ENCODE data around the gene OLFML1.

DNA sequence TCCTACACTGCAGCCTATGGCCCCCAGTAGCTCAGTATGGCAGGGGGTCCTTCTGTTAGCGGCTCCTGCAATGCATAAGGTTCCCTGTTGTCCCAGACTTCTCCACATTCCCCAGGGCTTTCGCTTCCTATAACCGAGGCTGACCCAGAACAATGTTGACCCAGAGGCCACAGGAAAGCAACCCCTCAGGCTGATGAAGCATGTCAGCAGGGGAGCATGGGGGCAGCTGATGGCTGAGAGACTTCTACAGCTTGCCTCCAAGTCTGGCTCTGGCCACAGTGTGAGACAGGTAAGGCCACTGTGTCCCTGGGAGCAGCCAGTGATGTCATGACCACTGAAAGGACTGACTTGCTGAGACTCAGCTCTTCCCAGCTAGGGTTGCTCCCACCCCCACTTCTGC is 15.9 kb downstream of the OLFML1 start:
- TF ChIP-seq, protein P1, sequence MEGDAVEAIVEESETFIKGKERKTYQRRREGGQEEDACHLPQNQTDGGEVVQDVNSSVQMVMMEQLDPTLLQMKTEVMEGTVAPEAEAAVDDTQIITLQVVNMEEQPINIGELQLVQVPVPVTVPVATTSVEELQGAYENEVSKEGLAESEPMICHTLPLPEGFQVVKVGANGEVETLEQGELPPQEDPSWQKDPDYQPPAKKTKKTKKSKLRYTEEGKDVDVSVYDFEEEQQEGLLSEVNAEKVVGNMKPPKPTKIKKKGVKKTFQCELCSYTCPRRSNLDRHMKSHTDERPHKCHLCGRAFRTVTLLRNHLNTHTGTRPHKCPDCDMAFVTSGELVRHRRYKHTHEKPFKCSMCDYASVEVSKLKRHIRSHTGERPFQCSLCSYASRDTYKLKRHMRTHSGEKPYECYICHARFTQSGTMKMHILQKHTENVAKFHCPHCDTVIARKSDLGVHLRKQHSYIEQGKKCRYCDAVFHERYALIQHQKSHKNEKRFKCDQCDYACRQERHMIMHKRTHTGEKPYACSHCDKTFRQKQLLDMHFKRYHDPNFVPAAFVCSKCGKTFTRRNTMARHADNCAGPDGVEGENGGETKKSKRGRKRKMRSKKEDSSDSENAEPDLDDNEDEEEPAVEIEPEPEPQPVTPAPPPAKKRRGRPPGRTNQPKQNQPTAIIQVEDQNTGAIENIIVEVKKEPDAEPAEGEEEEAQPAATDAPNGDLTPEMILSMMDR (IDR thresholded peaks at IDR 0.05; ENCODE audit: low read depth, low read length): no peak
- no peak for TF ChIP-seq EZH2phosphoT487 (IDR thresholded peaks at IDR 0.05; ENCODE audit: low read depth)

All from OCI-LY3 (cell line).